ENCODE measurements around the gene LRRC27. TPM values are rescaled to one million over a fixed set of nuclear protein-coding genes. Genes with fewer than 3 reads are reported as not detected.

Gene LRRC27
- polyA plus RNA-seq, 2 of the 4 experiments (the other 2 are of a cell fraction): 6.5 to 6.9 TPM

DNA sequence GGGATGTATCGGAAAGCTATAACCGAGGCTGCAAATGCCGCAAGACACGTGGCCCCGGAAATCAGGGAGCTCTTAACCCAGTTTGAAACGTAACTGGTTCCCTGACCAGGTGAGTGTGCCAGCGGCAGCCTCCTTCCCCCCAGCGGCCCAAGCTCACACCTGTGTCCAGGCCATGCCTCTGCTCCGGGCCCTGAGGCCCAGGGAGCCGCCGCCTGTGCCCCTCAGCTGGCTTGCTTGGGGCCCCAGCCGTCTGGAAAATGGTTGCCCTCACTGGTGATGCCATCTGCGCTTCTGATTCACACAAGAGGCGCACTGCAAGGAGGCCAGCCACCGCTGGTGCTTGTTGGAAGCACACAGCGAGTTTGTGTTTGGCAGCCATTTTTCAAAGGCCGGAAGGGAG, 74.2 kb downstream of the LRRC27 start (continued):
- TF ChIP-seq MAFK (IDR thresholded peaks at IDR 0.05; ENCODE audit: partially characterized antibody): no peak

DNA sequence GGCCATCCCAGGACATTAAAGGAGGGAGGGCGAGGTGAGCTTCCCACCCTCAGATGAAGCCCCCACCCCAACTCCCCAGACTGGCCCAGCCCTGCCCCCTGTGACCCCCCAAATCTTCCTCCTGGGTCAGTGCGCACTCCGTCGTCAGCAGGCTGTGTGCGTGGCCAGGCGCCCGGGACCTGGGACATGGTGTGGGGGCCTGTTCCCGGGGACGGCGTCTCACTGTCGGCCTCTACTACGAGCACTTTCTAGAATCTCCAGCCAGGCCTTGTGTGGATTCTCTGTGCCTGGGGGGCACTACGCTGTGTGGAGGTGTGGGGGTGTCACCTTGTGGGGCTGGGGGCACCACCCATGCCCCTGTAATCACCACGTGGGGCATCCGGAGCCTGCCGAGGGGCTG, 74.8 kb downstream of the LRRC27 start:
- H3K27ac ChIP-seq: no peak overlapping the region
- H3K4me2 ChIP-seq: no peak overlapping the region
- no peak for FAIRE-seq
- H3K9me3 ChIP-seq: no peaks in the 10 kb centered on the region
- ChIA-PET CTCF (interaction anchor here (0.8 kb wide), 1 partner anchor 183 kb away, joined by 3 read pairs; no protein-coding TSS in a partner anchor), POLR2A (no interaction called here)
- DNase-seq (ENCODE audit: low read depth in 1 of 2, low spot score in 1 of 2): no peak
- no peak for ATAC-seq
- WGBS (ENCODE audit: missing lambda C conversion rate): 98% methylated on average over 13 of the region's 16 CpGs
- TF ChIP-seq CBX2 (IDR thresholded peaks at IDR 0.05; ENCODE audit: borderline replicate concordance, low read depth) (no peak), ZSCAN20 (CRISPR knock-in tag; IDR thresholded peaks at IDR 0.05) (no peak), HDAC2 (IDR thresholded peaks at IDR 0.05) (no peak), SREBF2 (IDR thresholded peaks at IDR 0.05) (no peak), RAD21 (conservative IDR thresholded peaks at IDR 0.05 in 1 of 2, IDR thresholded peaks at IDR 0.05 in 1 of 2) (no peak), MYC (IDR thresholded peaks at IDR 0.05; ENCODE audit: borderline replicate concordance, low read length) (no peak), KDM1A (IDR thresholded peaks at IDR 0.05; ENCODE audit: low read depth) (no peak), ZNF302 (CRISPR knock-in tag; IDR thresholded peaks at IDR 0.05) (no peak)
- TF ChIP-seq, protein P1, sequence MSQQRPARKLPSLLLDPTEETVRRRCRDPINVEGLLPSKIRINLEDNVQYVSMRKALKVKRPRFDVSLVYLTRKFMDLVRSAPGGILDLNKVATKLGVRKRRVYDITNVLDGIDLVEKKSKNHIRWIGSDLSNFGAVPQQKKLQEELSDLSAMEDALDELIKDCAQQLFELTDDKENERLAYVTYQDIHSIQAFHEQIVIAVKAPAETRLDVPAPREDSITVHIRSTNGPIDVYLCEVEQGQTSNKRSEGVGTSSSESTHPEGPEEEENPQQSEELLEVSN (IDR thresholded peaks at IDR 0.05; ENCODE audit: borderline replicate concordance, low read depth): no peak
- TF ChIP-seq, protein P2, sequence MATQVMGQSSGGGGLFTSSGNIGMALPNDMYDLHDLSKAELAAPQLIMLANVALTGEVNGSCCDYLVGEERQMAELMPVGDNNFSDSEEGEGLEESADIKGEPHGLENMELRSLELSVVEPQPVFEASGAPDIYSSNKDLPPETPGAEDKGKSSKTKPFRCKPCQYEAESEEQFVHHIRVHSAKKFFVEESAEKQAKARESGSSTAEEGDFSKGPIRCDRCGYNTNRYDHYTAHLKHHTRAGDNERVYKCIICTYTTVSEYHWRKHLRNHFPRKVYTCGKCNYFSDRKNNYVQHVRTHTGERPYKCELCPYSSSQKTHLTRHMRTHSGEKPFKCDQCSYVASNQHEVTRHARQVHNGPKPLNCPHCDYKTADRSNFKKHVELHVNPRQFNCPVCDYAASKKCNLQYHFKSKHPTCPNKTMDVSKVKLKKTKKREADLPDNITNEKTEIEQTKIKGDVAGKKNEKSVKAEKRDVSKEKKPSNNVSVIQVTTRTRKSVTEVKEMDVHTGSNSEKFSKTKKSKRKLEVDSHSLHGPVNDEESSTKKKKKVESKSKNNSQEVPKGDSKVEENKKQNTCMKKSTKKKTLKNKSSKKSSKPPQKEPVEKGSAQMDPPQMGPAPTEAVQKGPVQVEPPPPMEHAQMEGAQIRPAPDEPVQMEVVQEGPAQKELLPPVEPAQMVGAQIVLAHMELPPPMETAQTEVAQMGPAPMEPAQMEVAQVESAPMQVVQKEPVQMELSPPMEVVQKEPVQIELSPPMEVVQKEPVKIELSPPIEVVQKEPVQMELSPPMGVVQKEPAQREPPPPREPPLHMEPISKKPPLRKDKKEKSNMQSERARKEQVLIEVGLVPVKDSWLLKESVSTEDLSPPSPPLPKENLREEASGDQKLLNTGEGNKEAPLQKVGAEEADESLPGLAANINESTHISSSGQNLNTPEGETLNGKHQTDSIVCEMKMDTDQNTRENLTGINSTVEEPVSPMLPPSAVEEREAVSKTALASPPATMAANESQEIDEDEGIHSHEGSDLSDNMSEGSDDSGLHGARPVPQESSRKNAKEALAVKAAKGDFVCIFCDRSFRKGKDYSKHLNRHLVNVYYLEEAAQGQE (IDR thresholded peaks at IDR 0.05): no peak
- TF ChIP-seq, protein P3, sequence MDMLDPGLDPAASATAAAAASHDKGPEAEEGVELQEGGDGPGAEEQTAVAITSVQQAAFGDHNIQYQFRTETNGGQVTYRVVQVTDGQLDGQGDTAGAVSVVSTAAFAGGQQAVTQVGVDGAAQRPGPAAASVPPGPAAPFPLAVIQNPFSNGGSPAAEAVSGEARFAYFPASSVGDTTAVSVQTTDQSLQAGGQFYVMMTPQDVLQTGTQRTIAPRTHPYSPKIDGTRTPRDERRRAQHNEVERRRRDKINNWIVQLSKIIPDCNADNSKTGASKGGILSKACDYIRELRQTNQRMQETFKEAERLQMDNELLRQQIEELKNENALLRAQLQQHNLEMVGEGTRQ (IDR thresholded peaks at IDR 0.05): no peak
- no peak overlapping the region for H3K4me3 ChIP-seq
- peaks cover 3% of the 10 kb centered on the region; the same call in 1 of the 3 replicates for H3K4me1 ChIP-seq

DNA sequence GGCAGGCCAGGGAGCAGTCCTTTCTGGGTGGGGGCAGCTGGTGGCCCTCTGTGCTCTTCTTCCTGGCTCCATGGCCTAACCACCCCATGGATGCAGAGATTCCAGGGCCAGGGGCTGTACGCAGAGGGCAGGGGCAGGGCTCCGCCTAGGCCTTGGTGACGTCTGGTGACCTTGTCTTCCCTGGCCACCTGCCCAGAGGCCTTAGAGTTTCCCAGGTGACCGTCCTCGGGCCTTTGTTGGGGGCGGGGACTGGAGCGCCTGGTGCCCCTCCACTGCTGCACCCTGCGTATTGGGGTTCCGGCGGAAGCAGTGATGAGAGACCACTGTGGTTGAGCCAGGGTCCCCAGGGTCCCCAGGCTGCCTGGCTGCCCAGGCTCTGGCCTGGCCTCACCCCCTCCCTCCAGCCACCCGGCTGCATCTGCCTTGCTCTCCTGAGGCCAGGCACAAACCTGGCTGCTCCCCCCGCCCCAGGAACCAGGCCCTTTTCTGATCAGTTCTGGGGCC, 75.3 kb downstream of the LRRC27 start:
- H3K4me2 ChIP-seq: no peak overlapping the region
- WGBS (ENCODE audit: missing lambda C conversion rate): 85% methylated on average over 9 of the region's 12 CpGs
- ChIA-PET POLR2A (no interaction called here), CTCF (interaction anchor here (0.8 to 1.7 kb wide), 2 partner anchors 44 to 184 kb away, joined by 3 to 5 read pairs; no protein-coding TSS in a partner anchor)
- TF ChIP-seq HOXB13 (CRISPR knock-in tag; IDR thresholded peaks at IDR 0.05; ENCODE audit: low read depth) (no peak), NPAS2 (CRISPR knock-in tag; IDR thresholded peaks at IDR 0.05; ENCODE audit: borderline replicate concordance) (no peak), EP300 (IDR thresholded peaks at IDR 0.05) (no peak), EHF (CRISPR knock-in tag; IDR thresholded peaks at IDR 0.05) (no peak), MYC (IDR thresholded peaks at IDR 0.05; ENCODE audit: borderline replicate concordance, low read length) (no peak), ZC3H11A (IDR thresholded peaks at IDR 0.05) (no peak), RARB (CRISPR knock-in tag; IDR thresholded peaks at IDR 0.05) (no peak), MAZ (IDR thresholded peaks at IDR 0.05; ENCODE audit: borderline replicate concordance, low read depth, low read length) (no peak), JUNB (IDR thresholded peaks at IDR 0.05) (no peak), ESRRA (IDR thresholded peaks at IDR 0.05; ENCODE audit: borderline replicate concordance, low read length) (no peak), BHLHE40 (IDR thresholded peaks at IDR 0.05; ENCODE audit: low read depth, low read length) (no peak), POLR2A (IDR thresholded peaks at IDR 0.05; ENCODE audit: low read length) (no peak)
- TF ChIP-seq, protein P4, sequence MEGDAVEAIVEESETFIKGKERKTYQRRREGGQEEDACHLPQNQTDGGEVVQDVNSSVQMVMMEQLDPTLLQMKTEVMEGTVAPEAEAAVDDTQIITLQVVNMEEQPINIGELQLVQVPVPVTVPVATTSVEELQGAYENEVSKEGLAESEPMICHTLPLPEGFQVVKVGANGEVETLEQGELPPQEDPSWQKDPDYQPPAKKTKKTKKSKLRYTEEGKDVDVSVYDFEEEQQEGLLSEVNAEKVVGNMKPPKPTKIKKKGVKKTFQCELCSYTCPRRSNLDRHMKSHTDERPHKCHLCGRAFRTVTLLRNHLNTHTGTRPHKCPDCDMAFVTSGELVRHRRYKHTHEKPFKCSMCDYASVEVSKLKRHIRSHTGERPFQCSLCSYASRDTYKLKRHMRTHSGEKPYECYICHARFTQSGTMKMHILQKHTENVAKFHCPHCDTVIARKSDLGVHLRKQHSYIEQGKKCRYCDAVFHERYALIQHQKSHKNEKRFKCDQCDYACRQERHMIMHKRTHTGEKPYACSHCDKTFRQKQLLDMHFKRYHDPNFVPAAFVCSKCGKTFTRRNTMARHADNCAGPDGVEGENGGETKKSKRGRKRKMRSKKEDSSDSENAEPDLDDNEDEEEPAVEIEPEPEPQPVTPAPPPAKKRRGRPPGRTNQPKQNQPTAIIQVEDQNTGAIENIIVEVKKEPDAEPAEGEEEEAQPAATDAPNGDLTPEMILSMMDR (IDR thresholded peaks at IDR 0.05): no peak
- peak overlapping the region in 1 of 2 experiments; percentile 32; a peak in 2 of 6 replicates for H3K27ac ChIP-seq
- DNase-seq (ENCODE audit: low read depth in 1 of 2, low spot score in 1 of 2) (no peak), ATAC-seq (no peak), FAIRE-seq (no peak)
- H3K4me1 ChIP-seq: peaks cover 3% of the 10 kb centered on the region; the same call in 1 of the 3 replicates
- H3K9me3 ChIP-seq: no peaks in the 10 kb centered on the region
- H3K4me3 ChIP-seq: no peak overlapping the region
